HG03442 (cell line): Measurements from ENCODE around the gene SLC35F4.
A peak's percentile ranks its signal among the peaks of the same experiment; 100 is the strongest.

Experiments
- ATAC-seq: cut with Tn5 transposase; IDR thresholded peaks from one replicate; pipeline ENCODE4 v1.9.1; 2021; ENCODE audit warnings: mild to moderate bottlenecking, moderate library complexity; ENCODE audit not compliant: unreplicated experiment

SLC35F4 gene

DNA sequence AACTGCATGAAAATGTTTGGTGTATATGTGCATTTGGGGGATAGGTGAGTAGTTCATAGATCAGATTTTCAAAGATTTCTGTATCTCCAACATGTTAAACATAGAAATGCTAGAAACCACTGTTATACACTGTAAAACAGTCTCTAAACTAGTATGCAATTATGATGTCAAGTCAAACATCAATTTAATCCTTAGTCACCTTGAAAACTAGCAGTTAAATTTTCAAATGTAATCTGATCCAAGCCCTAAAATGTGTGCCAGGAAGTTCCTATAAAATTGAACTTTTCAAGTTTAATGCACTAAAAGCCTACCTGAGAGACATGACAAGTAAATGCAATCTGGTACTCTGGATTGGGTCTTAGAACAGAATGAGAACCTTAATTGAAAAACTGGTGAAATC lies 14.5 kb downstream of the SLC35F4 start:
- ATAC-seq: no peak

DNA sequence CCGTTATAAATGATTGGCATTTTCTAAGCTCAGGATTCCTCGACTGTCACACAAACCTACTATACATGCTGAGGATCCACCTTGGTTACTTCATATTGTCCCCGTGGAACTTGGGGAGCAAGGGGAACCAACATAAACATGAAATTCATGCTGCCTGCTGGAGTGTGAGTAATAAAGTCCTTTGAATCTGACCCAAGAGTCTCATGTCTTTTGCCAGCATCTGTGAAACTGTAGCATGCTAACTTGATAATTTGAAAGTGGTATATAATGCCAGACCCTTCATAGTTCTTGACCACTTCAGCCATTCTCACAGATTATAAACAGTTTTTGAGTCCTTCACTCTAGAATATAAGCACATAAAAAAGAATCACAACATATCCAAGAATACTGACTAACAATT lies 17.1 kb downstream of the SLC35F4 start:
- no peak for ATAC-seq

DNA sequence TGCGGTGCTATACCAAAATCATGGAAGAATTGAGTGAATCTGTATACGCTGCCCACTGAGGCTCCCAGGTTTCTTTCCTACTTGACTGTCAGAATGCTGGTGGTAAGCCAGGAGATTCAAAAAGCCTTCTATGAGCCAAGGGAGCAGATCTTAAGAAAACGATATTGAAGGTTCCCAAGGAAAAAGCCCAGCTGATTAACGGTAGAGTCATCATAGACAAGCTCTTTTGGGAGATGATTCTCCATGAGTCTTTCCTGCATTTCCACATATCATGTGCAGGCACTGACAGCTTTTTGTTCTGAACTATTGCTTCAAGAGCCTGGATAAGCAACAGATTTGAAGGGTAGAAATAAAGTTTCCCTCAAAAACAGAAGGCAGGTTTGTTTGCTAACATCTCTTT lies 17.5 kb downstream of the SLC35F4 start:
- no peak for ATAC-seq

DNA sequence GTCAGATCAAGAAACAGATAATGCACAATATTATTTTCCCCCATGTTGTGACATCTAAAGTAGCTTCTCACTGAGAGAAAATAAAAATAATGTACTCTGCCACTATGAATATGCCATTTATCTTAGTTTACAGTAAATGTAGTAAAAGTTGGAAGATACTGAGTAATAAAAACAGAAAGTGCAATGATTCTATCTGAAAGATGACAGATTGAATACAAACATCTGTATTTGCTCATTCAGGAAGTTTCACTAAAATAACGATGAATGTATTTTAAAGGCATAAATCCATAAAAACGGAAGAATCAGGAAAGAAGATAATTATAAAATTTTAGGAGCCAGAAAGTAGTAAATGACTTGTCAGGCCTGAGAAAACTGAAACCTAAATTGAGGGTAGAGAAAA lies 18.2 kb downstream of the SLC35F4 start:
- no peak for ATAC-seq

DNA sequence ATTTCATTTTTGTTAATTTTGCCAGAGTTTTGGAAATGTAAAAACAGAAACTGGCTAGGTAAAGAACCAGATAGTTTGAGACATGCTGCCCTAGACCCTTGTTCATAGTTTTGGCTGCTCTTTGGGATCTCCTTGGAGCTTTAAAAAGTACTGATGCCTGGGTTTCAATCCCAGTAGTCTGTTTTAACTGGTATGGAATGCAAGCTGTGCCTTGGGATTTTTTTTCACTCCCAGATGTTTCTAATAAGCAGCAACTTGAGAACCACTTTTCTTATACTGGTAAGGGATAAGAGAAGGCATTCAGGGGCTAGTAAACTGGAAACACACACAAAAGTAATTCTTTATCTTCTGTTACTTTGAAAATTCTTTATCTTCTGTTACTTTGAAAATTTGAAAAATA lies 18.8 kb downstream of the SLC35F4 start:
- no peak for ATAC-seq

DNA sequence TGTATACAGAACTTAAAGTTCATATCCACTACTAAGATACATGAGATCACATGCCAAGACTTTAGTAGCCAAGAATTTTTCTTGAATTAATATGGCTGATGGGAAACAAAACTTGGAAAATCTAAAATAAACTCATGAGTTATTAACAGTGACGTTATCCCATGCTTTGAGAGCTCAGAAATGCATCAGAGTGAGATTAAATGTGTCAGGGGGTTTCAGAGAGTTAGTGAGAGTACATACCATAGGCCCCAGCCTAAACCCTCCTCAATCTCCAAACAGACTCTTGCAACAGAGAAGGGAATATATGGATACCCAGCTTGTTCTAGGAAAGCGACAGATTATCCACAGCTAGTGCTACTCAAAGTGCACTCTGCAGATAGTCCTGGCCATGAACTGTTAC lies 19.3 kb downstream of the SLC35F4 start:
- ATAC-seq: no peak

DNA sequence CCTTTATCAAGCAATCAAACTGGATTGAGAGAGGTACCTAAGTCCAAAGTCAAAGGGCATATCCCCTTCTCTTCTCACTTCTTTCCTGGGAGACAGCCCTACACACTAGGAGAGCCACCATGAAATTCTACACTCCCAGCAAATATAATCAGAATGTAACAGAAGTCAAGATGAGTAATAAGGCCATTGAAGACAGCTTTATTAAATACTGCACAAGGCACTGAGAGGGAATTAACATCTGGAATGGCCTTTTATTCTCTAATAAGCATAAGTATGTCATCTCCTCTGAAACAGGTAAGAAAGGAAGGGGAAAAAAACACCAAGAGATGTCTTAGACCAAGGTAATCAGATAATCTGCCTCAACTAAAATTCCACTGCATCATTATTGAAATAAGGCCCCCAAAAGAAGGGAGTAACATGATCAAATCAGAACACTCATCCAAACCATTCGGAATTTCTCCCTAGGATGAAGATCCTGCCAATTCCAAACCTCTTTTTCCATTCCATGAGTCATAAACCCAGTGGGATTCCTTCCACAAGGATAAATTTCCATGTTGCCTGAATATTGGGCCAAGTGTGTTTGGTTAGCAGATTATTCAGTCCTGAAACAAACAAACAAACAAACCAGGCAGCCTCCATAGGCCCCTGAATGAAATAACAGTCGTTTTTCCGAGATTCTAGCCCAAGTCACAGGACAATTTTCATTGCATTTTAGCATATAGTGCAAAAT lies 19.9 kb downstream of the SLC35F4 start:
- ATAC-seq: no peak

DNA sequence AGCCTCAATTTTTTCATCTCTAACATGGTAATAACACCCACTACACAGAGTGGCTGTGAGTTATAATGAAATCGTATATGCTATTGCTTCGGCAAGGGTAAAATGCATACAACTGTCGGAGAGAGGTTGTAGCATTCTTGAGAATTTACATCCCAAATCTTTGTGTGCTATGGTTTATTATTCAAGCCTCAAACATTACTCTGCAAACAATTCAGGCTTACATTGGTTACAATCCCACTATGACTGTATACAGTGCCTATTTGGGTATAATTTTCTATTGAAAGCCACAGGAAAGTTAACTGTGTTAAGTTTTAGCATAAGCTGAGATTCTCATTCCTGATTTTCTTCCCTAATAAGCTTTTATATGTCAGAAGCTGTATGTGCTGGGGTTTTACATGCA lies 20.6 kb downstream of the SLC35F4 start:
- no peak for ATAC-seq

DNA sequence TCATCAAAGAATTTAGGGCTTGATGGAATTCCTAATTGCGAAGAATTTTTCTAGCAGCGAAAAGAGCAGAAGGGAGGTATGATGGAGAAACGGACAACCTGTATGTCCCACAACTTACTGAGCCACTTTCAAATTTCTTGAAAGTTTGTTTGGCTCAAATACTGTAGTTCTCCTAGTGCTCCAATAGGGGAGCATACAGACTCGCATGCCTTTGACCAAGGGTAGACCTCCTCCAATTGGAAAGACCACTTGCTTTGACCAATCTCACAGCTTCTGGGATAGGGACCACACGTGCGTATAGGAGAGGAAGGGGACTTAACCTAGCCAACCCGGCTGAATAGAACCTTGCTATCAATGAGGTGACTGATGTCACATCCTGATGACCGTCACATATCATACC lies 28.6 kb downstream of the SLC35F4 start:
- ATAC-seq: no peak

DNA sequence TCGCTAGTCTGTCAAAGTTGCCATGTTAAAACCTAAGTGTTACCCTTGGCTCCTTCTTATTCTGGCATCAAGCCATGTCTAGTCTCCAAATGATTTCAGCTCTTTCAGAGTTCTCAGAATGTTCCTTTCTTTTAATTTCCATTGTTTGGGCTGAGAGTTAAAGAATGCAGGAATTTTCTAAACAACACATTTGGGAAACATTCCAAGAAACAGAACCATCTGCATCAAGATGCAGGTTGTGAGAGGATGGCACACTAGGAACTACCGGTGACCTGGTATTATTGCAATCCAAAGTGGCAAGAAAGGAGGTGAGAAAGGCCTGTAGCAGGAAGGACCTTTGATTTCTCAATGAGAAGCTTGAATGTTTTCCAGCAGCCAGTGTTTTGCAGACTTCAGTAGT lies 30.1 kb downstream of the SLC35F4 start:
- no peak for ATAC-seq

DNA sequence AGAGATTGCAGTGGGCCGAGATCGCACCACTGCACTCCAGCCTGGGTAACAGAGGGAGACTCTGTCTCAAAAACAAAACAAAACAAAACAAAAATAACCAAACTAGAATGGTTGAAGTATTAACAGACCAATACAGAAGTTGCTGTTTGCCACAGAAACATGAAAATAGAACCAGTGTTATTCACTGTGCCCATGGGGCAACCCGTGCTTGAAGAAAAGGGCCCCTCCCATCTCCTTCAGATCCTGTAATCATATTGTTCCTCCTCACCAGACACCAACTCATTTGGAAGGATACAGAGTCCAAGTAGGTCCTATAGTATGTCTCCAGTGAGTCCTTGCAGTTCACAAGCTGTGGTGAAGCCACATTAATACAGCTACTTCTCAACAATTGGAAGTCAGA lies 30.9 kb downstream of the SLC35F4 start:
- no peak for ATAC-seq

DNA sequence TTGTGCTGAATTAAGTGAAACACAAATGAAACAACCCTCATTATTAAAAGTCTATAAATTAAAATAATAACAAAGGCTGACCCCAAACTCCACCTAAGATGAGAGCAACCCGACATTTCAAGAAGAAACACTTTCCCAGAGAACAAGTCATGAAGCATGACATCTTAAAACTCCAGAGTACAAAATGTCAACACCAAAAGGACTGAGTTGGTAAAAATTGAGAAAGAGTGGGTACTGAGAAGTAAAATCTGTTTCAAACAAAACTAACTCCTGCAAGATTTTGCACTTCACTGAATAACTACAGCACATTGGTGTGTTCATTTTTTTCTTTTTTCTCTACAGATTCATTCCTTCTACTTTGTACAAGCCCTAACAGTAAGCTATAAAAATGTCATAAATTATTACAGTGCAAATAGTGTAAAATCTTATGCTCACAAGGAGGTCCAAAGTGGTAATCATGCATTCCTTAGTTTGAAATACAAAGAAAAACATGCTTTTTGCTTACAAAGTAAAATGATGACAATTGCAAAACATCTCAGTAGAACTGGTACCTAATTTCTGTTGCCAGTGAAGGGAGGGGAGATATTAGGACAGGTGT lies 31.8 kb downstream of the SLC35F4 start:
- ATAC-seq: no peak

DNA sequence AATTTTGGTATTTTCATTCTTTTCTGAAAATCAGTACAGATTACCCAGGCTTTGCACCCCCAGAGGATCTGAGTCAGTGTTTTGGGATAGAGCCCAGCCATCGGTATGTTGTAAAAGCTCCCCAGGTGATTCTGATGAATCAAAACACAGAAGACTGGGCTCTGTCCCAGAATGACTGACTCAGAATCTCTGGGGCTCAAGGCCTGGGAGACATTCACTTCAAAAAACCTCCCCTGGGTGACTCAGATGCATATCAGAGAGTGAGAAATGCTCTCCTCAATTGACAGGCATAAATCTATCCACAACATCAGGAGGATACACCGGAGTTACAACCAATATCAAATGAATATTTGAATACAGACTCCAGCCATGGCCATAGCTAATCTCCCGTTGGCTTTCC lies 32.6 kb downstream of the SLC35F4 start:
- no peak for ATAC-seq

DNA sequence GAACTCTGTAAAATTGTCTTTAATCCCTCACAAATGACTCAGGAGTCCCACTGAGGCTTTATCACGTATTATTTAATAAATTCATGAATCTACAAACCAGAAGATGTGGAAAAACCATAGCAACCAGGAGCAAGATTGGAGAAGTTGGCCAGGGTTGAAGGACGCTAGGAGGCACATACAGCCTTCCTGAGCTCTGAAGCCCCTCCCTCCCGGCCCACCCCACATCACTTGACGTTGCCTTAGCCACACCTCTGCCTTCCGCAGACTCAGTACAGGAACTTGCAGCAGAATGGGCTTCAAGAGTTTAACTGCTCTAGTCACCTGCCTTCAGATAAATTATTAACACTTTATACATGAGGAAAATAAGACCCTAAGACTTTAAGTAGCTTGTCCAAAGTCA lies 33.9 kb downstream of the SLC35F4 start:
- ATAC-seq: no peak

DNA sequence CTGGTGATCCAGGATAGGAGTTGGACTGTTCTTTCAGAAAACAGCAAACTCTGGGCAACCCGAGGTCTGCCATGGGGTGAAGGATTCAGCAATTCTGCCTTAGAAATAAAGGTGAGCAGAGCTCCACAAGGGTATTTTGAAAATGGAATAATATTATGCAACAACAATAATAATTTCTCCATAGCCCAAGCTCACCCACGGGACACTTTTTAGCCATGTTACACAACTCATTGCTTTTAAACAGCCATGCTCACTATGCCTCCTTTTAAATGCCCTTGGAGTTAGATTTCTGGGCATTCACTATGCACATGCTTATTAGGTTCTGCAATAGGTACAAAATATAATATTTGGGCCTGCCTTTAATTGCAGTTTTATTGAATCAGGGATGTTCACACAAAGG lies 37.2 kb downstream of the SLC35F4 start:
- ATAC-seq: no peak

DNA sequence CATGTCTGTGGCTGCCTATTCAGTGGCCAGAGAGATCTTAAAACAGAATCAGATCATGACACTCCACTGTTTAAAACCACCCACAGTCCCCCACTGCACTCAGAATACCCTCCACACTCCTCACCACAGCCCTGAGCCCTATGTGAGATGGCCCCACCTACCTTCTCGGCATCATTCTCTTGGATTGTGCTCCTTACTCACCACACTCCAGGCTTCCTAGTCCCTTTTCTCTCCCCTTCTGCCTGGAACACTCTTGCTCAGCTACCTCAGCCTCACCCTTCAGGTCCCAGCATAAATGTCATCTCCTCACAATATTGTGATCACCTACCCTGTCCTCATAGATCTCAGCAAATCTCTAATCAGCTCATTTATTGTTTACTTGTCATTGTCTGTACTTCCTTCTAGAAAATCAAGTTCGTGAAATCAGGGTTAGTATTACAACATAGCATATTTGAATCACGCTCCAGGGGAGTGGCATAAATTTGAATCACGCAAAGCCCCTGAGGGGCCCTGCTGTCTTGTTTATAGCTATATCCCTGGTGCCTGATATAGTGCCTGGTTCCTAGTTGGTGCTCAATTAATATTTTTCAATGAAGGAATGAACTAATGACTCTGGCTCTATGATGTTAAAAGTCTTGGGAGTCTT lies 42.8 kb downstream of the SLC35F4 start:
- ATAC-seq: no peak

DNA sequence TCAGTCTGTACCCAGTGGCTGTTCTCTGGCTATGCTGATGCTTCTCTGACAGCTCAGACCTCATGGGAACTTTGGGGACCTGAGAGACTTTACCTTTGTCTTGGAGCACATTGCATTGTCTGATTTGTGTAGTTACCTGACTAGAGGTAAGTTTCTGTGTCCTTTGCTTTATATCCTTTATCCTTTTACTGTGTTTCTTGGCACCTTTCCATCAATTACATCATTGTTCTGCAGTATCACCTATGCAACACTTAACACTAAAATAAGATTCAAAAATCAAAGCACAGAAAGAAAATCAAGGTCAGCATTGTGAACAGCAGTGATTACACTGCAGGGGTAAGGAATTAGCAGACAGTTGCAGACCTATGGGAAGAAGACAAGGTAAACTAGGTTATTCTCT lies 43.8 kb downstream of the SLC35F4 start:
- no peak for ATAC-seq

DNA sequence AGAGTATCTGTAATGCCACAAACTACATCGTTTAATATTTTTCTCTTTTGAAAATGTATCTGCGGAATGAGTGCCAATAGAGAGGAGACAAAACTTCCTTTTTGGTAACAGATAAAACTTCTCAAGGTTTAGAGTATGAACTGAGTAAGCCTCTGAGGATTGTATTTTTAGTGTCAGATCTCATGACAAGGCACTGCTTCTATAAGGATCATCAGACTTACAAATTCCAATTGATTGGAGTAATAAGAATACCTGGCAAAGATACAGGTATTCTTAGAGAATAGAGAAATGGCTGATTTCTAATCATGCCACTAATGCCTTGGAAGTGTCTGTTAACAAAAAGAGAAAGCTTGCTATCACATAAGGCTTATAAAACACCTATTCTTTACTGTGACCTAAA lies 45.3 kb downstream of the SLC35F4 start:
- ATAC-seq: no peak

DNA sequence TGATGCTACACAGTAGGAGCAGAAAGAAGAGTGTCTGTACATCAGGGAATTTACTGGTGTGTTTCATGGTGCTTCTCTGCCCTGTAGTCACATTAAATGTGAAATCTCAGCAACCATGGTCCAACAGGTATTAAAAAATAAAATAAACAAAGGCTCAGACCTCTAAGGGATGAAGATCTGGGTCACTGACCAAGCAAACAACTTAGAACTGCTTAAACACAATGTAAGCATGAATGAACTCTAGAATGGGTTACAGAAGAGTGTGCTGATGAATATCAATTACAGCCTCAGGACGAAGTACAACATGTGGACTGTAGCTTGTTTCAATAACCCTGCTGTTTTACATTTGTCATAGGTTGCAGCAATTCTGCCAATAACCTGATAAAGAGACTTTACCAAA lies 47.4 kb downstream of the SLC35F4 start:
- no peak for ATAC-seq

DNA sequence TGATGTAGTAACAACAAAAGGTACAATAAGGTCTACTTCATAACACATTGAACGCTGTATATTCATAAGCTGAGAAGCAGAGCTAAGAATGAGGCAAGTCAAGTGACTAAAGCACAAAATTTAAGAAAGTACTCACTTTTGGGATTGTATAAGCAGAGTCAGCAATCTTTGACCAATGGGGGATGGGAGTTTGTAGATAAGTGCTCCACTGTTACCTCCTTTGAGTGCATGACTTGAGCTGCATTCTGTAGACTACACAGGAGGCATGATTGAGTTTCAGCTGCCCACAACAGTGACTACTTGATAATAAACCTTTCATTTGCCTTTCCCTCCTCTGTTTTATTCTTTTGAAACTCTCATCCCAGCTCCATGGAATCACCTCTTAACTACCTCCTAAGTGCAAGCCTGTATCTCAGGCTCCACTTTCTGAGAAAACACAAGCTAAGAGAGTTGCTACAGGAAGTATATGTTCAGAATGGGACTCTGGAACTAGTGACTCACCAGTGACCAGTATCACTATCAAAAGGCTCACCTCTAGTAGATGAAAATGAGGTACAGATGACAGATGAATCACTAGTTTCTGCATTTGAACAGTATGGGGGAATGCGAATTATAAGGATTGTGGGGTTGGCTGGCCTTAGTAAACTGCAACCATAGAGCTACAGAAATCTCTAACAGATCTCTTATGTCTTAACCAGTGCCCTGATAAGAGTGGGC lies 49.2 kb downstream of the SLC35F4 start:
- peak; percentile 87 for ATAC-seq

DNA sequence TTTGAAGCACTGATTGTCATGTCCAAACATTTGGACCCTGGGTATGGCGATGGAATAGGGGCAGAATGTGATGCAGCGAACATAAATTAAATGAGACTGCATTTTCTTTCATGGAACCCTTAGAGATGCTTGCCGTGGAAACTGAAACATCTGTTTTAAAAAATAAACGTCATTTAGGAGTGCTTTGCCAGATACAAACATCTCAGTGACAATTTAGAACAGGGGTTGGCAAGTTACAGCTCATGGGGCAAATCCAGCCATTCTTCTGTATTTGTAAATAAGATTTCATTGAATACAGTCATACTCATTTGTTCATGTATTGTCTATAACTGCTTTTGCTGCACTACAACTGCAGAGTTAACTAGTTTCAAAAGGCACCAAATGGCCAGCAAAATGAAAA lies 51.2 kb downstream of the SLC35F4 start:
- ATAC-seq: no peak

DNA sequence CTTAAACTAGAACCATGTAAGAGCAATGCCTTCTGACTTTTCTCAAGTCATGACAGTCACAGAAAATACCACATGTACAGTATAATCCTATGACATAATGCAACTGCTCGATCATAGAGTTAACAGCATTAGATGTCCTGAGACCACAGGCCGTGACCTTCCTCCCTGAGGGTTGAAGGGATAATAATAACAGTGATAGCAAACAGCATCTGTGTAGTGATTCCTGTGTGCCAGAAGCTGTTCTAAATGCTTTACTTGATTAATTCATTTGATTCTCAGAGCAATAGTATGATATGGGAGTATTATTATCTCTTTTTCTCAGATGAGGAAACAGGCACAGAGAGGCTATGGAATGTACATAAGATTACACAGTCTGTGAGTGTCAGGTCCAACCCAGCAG lies 53.2 kb downstream of the SLC35F4 start:
- no peak for ATAC-seq
